HG03575 (cell line): ENCODE data around the gene PHACTR3.

ENCODE experiments used
- ATAC-seq: cut with Tn5 transposase; IDR thresholded peaks from one replicate; pipeline ENCODE4 v1.9.1; 2021; ENCODE audit not compliant: unreplicated experiment, insufficient number of reproducible peaks, low FRiP score; ENCODE audit errors: extremely low read depth

The PHACTR3 gene

DNA sequence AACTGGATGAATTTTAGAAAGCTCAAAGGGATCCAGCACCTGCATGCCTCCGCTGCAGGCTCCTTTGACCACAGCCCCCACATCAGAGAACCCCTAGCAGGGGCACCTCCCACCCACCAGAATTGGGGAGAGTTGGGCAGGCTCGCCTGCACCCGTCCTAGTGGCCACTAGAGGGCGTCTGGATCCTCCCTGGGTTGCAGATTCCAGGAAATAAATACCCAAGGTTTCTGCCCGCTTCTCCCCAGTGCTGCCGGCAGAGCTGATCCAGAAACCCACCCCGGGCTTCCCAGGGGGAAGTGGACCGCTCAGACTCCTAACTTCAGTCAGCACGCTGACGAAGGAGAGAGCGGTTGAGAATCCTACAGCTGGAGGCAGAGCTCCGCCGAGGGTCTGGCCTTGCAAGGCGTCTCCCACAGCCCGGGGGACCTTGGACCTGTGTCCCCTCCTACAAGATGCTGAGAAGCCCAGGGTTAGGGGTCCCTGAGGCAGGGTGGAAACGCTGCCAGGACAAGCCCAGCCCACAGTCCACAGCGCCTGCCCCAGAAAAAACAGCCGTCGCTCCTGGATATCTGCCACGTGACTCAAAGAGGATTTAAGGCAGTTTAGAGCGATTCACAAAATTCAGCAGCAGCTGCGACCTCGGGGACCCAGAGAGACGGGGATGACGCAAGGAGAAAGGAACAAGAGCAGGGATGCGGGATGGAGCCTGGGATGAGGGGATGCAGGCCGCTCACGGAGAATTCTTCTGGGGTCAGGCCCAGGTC is 32.6 kb upstream of the PHACTR3 start:
- no peak for ATAC-seq

GRCh38 chr20:59572515-59572914 is 31.8 kb upstream of the PHACTR3 start:
- ATAC-seq: no peak

- ATAC-seq: no peak
Observed at GRCh38 chr20:59573837-59574236, 30.5 kb upstream of the PHACTR3 start.

GRCh38 chr20:59574308-59574707 is 30.0 kb upstream of the PHACTR3 start:
- no peak for ATAC-seq

- ATAC-seq: no peak
Observed at GRCh38 chr20:59575216-59575615, 29.1 kb upstream of the PHACTR3 start.

GRCh38 chr20:59575653-59576052 is 28.7 kb upstream of the PHACTR3 start:
- ATAC-seq: no peak

DNA sequence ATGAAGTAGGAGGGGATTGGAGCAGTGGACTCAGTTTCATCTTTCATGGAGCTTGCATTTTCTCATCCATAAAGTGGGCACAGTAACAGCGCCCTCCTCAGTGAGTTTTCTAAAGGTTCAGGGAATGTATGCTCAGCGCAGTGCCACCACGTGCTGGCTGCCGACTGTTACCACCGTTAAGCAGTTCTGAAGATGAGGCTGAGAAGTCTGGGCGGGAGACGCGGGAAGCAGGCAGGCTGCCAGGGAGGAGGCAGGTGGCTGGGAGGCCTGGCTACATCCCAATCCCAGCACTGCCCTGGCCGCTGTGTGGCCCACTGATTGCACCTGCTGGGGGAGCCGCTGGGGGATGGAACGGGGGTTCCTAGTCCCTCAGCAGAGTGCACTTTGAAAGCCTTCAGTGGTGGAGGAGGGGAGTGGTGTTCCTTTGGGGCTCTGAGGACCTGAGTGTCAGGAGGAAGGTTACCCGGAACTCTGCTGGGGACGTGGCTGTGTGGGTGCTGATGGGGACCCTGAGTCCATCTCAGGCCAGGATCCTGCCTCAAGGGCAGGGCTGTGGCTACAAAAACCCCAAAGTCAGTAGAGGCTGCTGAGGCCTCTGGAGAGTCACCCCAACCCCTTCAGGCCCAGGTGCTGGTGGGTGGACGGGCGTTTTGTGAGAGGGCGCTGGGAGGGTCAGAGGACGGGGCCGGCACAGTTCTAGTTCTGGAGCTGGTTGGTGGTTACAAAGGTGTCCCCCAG is 28.0 kb upstream of the PHACTR3 start:
- ATAC-seq: no peak

DNA sequence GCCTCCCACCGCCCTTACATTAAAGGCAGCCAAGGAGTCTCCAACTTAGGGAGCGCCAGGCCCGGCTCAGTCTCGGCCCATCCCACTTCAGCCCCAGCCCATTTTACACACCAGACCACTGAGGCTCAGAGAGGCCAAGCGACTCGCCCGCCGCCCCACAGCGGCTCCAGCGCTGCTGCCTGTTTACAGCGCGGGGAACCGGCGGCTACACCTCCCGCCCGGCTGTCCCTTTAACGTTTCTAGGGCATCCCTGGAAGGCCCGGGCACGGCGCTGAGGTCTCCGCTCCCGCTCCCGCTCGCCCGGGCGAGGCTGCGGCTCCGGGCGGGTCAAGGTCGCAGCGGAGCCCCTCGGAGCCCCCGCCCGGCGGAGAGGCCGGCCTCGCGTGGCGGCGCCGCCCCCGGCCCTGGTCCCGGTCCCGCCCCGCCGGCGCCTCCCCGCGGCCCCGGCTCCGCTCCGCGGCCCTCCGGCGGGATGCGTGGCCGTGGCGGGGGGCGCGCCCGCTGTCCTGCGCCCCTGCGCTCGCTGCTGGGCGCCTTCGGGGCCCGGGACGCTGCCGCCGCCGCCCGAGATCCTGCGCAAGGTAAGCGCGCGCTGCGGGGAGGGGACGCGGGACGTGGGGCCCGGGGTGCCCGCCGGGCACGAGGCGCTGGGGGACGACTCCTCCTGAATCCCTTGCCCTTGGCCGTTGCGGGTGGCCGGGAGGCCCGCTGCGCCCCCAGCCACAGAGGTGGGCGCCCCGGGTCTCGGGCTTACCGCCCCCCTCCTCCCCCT is 27.1 kb upstream of the PHACTR3 start:
- no peak for ATAC-seq

GRCh38 chr20:59577809-59578435 is 26.4 kb upstream of the PHACTR3 start:
- no peak for ATAC-seq

- no peak for ATAC-seq
Observed at GRCh38 chr20:59578436-59579403, 25.6 kb upstream of the PHACTR3 start.

DNA sequence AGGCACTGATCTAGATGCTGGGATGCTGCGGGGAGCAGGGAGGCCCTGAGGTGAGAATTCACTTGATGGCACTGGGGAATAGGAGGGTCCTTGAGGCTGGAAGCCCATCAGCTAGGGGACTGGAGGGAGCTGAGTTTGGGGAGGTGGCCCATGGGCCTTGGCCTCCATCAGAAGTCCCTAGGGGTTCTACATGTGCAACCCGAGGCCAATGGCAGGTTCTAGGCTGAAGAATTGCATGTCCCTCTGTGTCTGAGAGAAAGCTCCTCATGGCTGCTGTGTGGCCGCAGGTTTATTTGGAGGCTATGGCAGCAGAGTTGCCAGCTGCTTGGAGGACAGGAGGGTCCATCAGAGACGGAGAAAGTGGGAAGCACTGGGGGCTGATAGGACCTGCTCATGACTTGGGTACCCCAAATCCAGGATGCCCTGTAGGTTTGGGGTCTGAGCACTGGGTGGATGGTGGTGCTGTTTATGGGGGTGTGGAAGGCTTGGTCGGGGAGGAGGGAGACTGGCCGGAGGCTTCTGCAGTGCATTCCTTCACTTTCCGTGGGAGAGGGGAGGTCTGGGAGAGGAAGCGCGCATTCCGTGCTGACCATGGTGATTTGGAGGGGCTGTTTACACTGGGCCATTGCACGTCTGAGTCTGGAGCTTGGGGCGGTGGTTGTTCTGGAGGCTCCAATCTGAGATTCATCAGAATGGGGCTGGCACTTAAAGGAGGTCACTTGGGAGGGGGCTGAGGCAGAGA is 24.8 kb upstream of the PHACTR3 start:
- ATAC-seq: no peak

- no peak for ATAC-seq
Observed at GRCh38 chr20:59580146-59580946, 24.0 kb upstream of the PHACTR3 start.

GRCh38 chr20:59580991-59581401 is 23.3 kb upstream of the PHACTR3 start:
- no peak for ATAC-seq

GRCh38 chr20:59581993-59582679 is 22.2 kb upstream of the PHACTR3 start:
- ATAC-seq: no peak

DNA sequence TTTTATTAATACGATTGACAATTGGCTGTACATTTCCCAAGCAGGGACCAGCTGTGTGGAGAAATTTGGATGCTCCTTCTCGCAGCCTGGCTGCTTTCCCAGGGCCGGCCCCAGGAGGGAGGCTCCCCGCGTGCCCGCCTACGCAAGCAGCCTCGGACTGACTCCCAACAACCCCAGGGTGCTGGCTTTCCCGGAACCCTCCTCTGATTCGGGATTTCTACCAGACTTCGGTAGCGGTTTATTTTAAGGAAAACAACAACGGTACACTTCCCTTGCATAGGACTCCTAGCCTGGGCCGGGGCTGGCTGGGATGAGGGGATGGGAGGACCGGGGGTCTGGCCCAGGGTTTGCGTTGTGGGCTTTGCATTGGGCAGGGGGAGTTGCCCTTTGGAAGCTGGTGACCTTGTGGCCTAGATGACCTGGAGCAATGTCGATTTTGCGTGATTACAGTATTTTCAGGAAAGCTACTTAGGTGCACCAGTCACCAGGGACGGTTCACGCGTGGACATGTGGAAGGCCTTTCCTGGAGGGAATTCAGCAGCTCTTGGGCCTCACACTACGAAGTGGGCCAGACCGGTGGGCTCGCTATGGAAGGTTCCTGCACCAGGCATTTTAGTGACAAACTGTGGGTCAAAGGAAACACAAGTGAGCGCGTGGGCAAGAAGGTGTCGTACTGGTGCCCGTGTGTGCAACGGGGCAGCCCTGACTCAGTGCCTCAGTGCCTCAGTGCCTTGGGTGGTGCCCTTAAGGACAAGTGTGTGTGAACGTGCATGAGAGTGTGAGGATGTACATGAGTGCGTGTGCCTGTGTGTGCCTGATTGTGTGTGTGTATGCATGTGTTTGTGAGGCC is 20.7 kb upstream of the PHACTR3 start:
- ATAC-seq: no peak
